Activated CD4-positive, alpha-beta T cell treated with anti-CD3 and anti-CD28 coated beads, Interleukin-2, amount 10 ng/mL, durations not matched to agents 24 days and 14 days (primary cell): ENCODE data around the gene ADA. TPM values are rescaled to one million over a fixed set of nuclear protein-coding genes. Genes with fewer than 3 reads are reported as not detected.
A peak's percentile ranks its signal among the peaks of the same experiment; 100 is the strongest.

Experiments used
- DNase-seq: peaks from one replicate; pipeline ENCODE4 v3.0.0; 2022
- H3K27ac Mint-ChIP-seq: one replicate; pipeline ENCODE4 v1.8.0; 2022; ENCODE audit warnings: mild to moderate bottlenecking, mixed read lengths
- H3K27me3 Mint-ChIP-seq: one replicate; pipeline ENCODE4 v1.8.0; 2022; ENCODE audit warnings: mixed read lengths
- H3K36me3 Mint-ChIP-seq: one replicate; pipeline ENCODE4 v1.8.0; 2022; ENCODE audit warnings: low read depth, mild to moderate bottlenecking, mixed read lengths
- H3K4me1 Mint-ChIP-seq: one replicate; pipeline ENCODE4 v1.8.0; 2021; ENCODE audit warnings: mixed read lengths
- H3K4me3 Mint-ChIP-seq: one replicate; pipeline ENCODE4 v1.8.0; 2022; ENCODE audit warnings: mild to moderate bottlenecking, moderate library complexity, mixed read lengths
- H3K9me3 Mint-ChIP-seq: one replicate; pipeline ENCODE4 v1.8.0; 2021; ENCODE audit warnings: mixed read lengths
- intact Hi-C: fragments of 100-400 bp; cut with micrococcal nuclease; formaldehyde crosslinking; loops from one replicate; pipeline ENCODE4 v1.15.1; 2023
- total RNA-seq: library from RNA; stranded (reverse); gene quantifications from 2 replicates; pipeline ENCODE4 v1.2.3, GENCODE V29; 2022

The ADA gene
- total RNA-seq, 1 donor from 2014 or later: 43.7 TPM

- H3K27ac Mint-ChIP-seq: no peak overlapping the region
- H3K36me3 Mint-ChIP-seq: no peaks in the 10 kb centered on the region
- H3K27me3 Mint-ChIP-seq: no peaks in the 10 kb centered on the region
- no peak for DNase-seq
- H3K4me3 Mint-ChIP-seq: no peak overlapping the region
- intact Hi-C loops: loop anchor here (5.0 kb wide), 1 partner anchor 33 kb away; no protein-coding TSS in a partner anchor
- H3K4me1 Mint-ChIP-seq: peaks cover 24% of the 10 kb centered on the region
- H3K9me3 Mint-ChIP-seq: no peaks in the 10 kb centered on the region
Measured at GRCh38 chr20:44579313-44580081, 72.0 kb downstream of the ADA start.

GRCh38 chr20:44576297-44576696, 75.2 kb downstream of the ADA start:
- intact Hi-C loops: loop anchor here (2.0 to 5.0 kb wide), 2 partner anchors 36 to 53 kb away; partner anchors contain the start of gene SERINC3
- no peaks in the 10 kb centered on the region for H3K36me3 Mint-ChIP-seq
- H3K9me3 Mint-ChIP-seq: no peaks in the 10 kb centered on the region
- H3K27me3 Mint-ChIP-seq: no peaks in the 10 kb centered on the region
- no peak for DNase-seq
- no peak overlapping the region for H3K4me3 Mint-ChIP-seq
- peak overlapping the region; percentile 79 for H3K27ac Mint-ChIP-seq
- H3K4me1 Mint-ChIP-seq: peaks cover 22% of the 10 kb centered on the region

GRCh38 chr20:44574372-44574771, 77.1 kb downstream of the ADA start:
- Mint-ChIP-seq H3K4me3 (no peak overlapping the region), H3K27me3 (no peaks in the 10 kb centered on the region), H3K9me3 (no peaks in the 10 kb centered on the region), H3K4me1 (peaks cover 19% of the 10 kb centered on the region), H3K36me3 (no peaks in the 10 kb centered on the region), H3K27ac (no peak overlapping the region)
- intact Hi-C loops: no loop called here
- no peak for DNase-seq

GRCh38 chr20:44573501-44573869, 78.0 kb downstream of the ADA start:
- no peaks in the 10 kb centered on the region for H3K27me3 Mint-ChIP-seq
- no peak overlapping the region for H3K4me3 Mint-ChIP-seq
- no peak for DNase-seq
- no peaks in the 10 kb centered on the region for H3K36me3 Mint-ChIP-seq
- H3K27ac Mint-ChIP-seq: no peak overlapping the region
- intact Hi-C loops: no loop called here
- H3K4me1 Mint-ChIP-seq: peaks cover 18% of the 10 kb centered on the region
- no peaks in the 10 kb centered on the region for H3K9me3 Mint-ChIP-seq

- intact Hi-C loops: no loop called here
- H3K36me3 Mint-ChIP-seq: no peaks in the 10 kb centered on the region
- H3K27me3 Mint-ChIP-seq: no peaks in the 10 kb centered on the region
- no peak overlapping the region for H3K4me3 Mint-ChIP-seq
- no peak overlapping the region for H3K27ac Mint-ChIP-seq
- H3K9me3 Mint-ChIP-seq: no peaks in the 10 kb centered on the region
- H3K4me1 Mint-ChIP-seq: peaks cover 18% of the 10 kb centered on the region
- DNase-seq: no peak
Measured at GRCh38 chr20:44572551-44573500, 78.7 kb downstream of the ADA start.

- intact Hi-C loops: no loop called here
- Mint-ChIP-seq H3K36me3 (no peaks in the 10 kb centered on the region), H3K4me3 (no peak overlapping the region), H3K27ac (no peak overlapping the region), H3K4me1 (peaks cover 12% of the 10 kb centered on the region), H3K9me3 (no peaks in the 10 kb centered on the region), H3K27me3 (no peaks in the 10 kb centered on the region)
- DNase-seq: peak; percentile 64
Measured at GRCh38 chr20:44571362-44571988, 80.0 kb downstream of the ADA start.

GRCh38 chr20:44570367-44570766, 81.1 kb downstream of the ADA start:
- no peaks in the 10 kb centered on the region for H3K36me3 Mint-ChIP-seq
- H3K9me3 Mint-ChIP-seq: no peaks in the 10 kb centered on the region
- intact Hi-C loops: no loop called here
- peaks cover 8% of the 10 kb centered on the region for H3K4me1 Mint-ChIP-seq
- no peaks in the 10 kb centered on the region for H3K27me3 Mint-ChIP-seq
- no peak overlapping the region for H3K4me3 Mint-ChIP-seq
- no peak for DNase-seq
- no peak overlapping the region for H3K27ac Mint-ChIP-seq

Other genes starting within 250 kb of the ADA start
- gene TTPAL, start 175.8 kb downstream of the ADA start, total RNA-seq: 22.6 and 23.2 TPM in 2 replicates
- 47.1 and 49.6 TPM in 2 replicates for gene SERINC3, start 129.6 kb downstream of the ADA start, total RNA-seq
- gene PKIG, start 69.1 kb downstream of the ADA start, total RNA-seq: 1.2 and 1.7 TPM in 2 replicates
- gene CCN5, start 63.7 kb upstream of the ADA start, total RNA-seq: not detected in 2 replicates
- gene KCNK15, start 94.2 kb upstream of the ADA start, total RNA-seq: 0.44 and 0.76 TPM in 2 replicates
- gene RIMS4, start 158.8 kb upstream of the ADA start, total RNA-seq: not detected in 2 replicates
- 241 and 243 TPM in 2 replicates for gene YWHAB, start 234.0 kb upstream of the ADA start, total RNA-seq